ENCODE results near the gene CENPT.
"Not testable (repeated sequence)": the region's sequence is repeated elsewhere in the genome, so short reads cannot be mapped to it uniquely, and the experiment has no call there.

CENPT gene

GRCh38 chr16:67864594-67864993, 17.1 kb upstream of the CENPT start:
- Histone ChIP-seq H3K27me3 (replicated peaks; ENCODE audit: control insufficient read depth, insufficient read depth, low read length, poor library complexity, severe bottlenecking) (no peaks in the 10 kb centered on the region), H3K27ac (ENCODE audit: insufficient read depth, low read length, poor library complexity, severe bottlenecking) (no peak overlapping the region), H3K4me3 (ENCODE audit: insufficient read depth, low read depth, low read length, poor library complexity, severe bottlenecking) (no peak overlapping the region), H3K36me3 (ENCODE audit: control insufficient read depth, insufficient read depth, low read length) (peaks cover 31% of the 10 kb centered on the region), H3K9me3 (ENCODE audit: control insufficient read depth, low read length) (no peaks in the 10 kb centered on the region), H3K4me1 (ENCODE audit: control insufficient read depth, insufficient read depth, low read length, poor library complexity, severe bottlenecking) (no peaks in the 10 kb centered on the region)
- no peak for DNase-seq

GRCh38 chr16:67864044-67864443, 16.6 kb upstream of the CENPT start:
- H3K27ac ChIP-seq (ENCODE audit: insufficient read depth, low read length, poor library complexity, severe bottlenecking); DNase-seq; H3K27me3 ChIP-seq (replicated peaks; ENCODE audit: control insufficient read depth, insufficient read depth, low read length, poor library complexity, severe bottlenecking); H3K4me1 ChIP-seq (ENCODE audit: control insufficient read depth, insufficient read depth, low read length, poor library complexity, severe bottlenecking); H3K9me3 ChIP-seq (ENCODE audit: control insufficient read depth, low read length); H3K4me3 ChIP-seq (ENCODE audit: insufficient read depth, low read depth, low read length, poor library complexity, severe bottlenecking): not testable (repeated sequence)
- H3K36me3 ChIP-seq (ENCODE audit: control insufficient read depth, insufficient read depth, low read length), result peaks cover 30% of the 10 kb centered on the region

GRCh38 chr16:67862623-67863583, 15.4 kb upstream of the CENPT start:
- Histone ChIP-seq H3K4me1 (ENCODE audit: control insufficient read depth, insufficient read depth, low read length, poor library complexity, severe bottlenecking) (peaks cover 2% of the 10 kb centered on the region), H3K4me3 (ENCODE audit: insufficient read depth, low read depth, low read length, poor library complexity, severe bottlenecking) (no peak overlapping the region), H3K9me3 (ENCODE audit: control insufficient read depth, low read length) (no peaks in the 10 kb centered on the region), H3K27ac (ENCODE audit: insufficient read depth, low read length, poor library complexity, severe bottlenecking) (no peak overlapping the region), H3K27me3 (replicated peaks; ENCODE audit: control insufficient read depth, insufficient read depth, low read length, poor library complexity, severe bottlenecking) (no peaks in the 10 kb centered on the region), H3K36me3 (ENCODE audit: control insufficient read depth, insufficient read depth, low read length) (peaks cover 19% of the 10 kb centered on the region)
- no peak for DNase-seq

GRCh38 chr16:67861877-67862276, 14.4 kb upstream of the CENPT start:
- H3K4me3 ChIP-seq (ENCODE audit: insufficient read depth, low read depth, low read length, poor library complexity, severe bottlenecking), result no peak overlapping the region
- peaks cover 17% of the 10 kb centered on the region for H3K36me3 ChIP-seq (ENCODE audit: control insufficient read depth, insufficient read depth, low read length)
- no peak for DNase-seq
- H3K27ac ChIP-seq (ENCODE audit: insufficient read depth, low read length, poor library complexity, severe bottlenecking), result no peak overlapping the region
- no peaks in the 10 kb centered on the region for H3K9me3 ChIP-seq (ENCODE audit: control insufficient read depth, low read length)
- H3K4me1 ChIP-seq (ENCODE audit: control insufficient read depth, insufficient read depth, low read length, poor library complexity, severe bottlenecking), result peaks cover 7% of the 10 kb centered on the region
- no peaks in the 10 kb centered on the region for H3K27me3 ChIP-seq (replicated peaks; ENCODE audit: control insufficient read depth, insufficient read depth, low read length, poor library complexity, severe bottlenecking)

- Histone ChIP-seq H3K4me1 (ENCODE audit: control insufficient read depth, insufficient read depth, low read length, poor library complexity, severe bottlenecking) (peaks cover 7% of the 10 kb centered on the region), H3K27me3 (replicated peaks; ENCODE audit: control insufficient read depth, insufficient read depth, low read length, poor library complexity, severe bottlenecking) (no peaks in the 10 kb centered on the region), H3K4me3 (ENCODE audit: insufficient read depth, low read depth, low read length, poor library complexity, severe bottlenecking) (no peak overlapping the region), H3K9me3 (ENCODE audit: control insufficient read depth, low read length) (no peaks in the 10 kb centered on the region), H3K36me3 (ENCODE audit: control insufficient read depth, insufficient read depth, low read length) (peaks cover 17% of the 10 kb centered on the region), H3K27ac (ENCODE audit: insufficient read depth, low read length, poor library complexity, severe bottlenecking) (no peak overlapping the region)
- no peak for DNase-seq
Measured at GRCh38 chr16:67860589-67861398, 13.3 kb upstream of the CENPT start.

GRCh38 chr16:67858500-67858899, 11.0 kb upstream of the CENPT start:
- H3K27ac ChIP-seq (ENCODE audit: insufficient read depth, low read length, poor library complexity, severe bottlenecking), result peak overlapping the region; percentile 48
- H3K36me3 ChIP-seq (ENCODE audit: control insufficient read depth, insufficient read depth, low read length), result peaks cover 7% of the 10 kb centered on the region
- H3K9me3 ChIP-seq (ENCODE audit: control insufficient read depth, low read length), result no peaks in the 10 kb centered on the region
- no peaks in the 10 kb centered on the region for H3K27me3 ChIP-seq (replicated peaks; ENCODE audit: control insufficient read depth, insufficient read depth, low read length, poor library complexity, severe bottlenecking)
- no peak overlapping the region for H3K4me3 ChIP-seq (ENCODE audit: insufficient read depth, low read depth, low read length, poor library complexity, severe bottlenecking)
- peaks cover 7% of the 10 kb centered on the region for H3K4me1 ChIP-seq (ENCODE audit: control insufficient read depth, insufficient read depth, low read length, poor library complexity, severe bottlenecking)
- DNase-seq, result no peak

GRCh38 chr16:67857547-67858233, 10.2 kb upstream of the CENPT start:
- Histone ChIP-seq H3K27ac (ENCODE audit: insufficient read depth, low read length, poor library complexity, severe bottlenecking) (peak overlapping the region; percentile 55), H3K9me3 (ENCODE audit: control insufficient read depth, low read length) (no peaks in the 10 kb centered on the region), H3K36me3 (ENCODE audit: control insufficient read depth, insufficient read depth, low read length) (peaks cover 7% of the 10 kb centered on the region), H3K27me3 (replicated peaks; ENCODE audit: control insufficient read depth, insufficient read depth, low read length, poor library complexity, severe bottlenecking) (no peaks in the 10 kb centered on the region), H3K4me3 (ENCODE audit: insufficient read depth, low read depth, low read length, poor library complexity, severe bottlenecking) (no peak overlapping the region), H3K4me1 (ENCODE audit: control insufficient read depth, insufficient read depth, low read length, poor library complexity, severe bottlenecking) (peaks cover 7% of the 10 kb centered on the region)
- peak; percentile 31 to 46 (median 44) for DNase-seq

GRCh38 chr16:67856927-67857546, 9.5 kb upstream of the CENPT start:
- Histone ChIP-seq H3K27me3 (replicated peaks; ENCODE audit: control insufficient read depth, insufficient read depth, low read length, poor library complexity, severe bottlenecking) (no peaks in the 10 kb centered on the region), H3K36me3 (ENCODE audit: control insufficient read depth, insufficient read depth, low read length) (peaks cover 7% of the 10 kb centered on the region), H3K4me3 (ENCODE audit: insufficient read depth, low read depth, low read length, poor library complexity, severe bottlenecking) (no peak overlapping the region), H3K9me3 (ENCODE audit: control insufficient read depth, low read length) (no peaks in the 10 kb centered on the region), H3K4me1 (ENCODE audit: control insufficient read depth, insufficient read depth, low read length, poor library complexity, severe bottlenecking) (peaks cover 7% of the 10 kb centered on the region), H3K27ac (ENCODE audit: insufficient read depth, low read length, poor library complexity, severe bottlenecking) (peak overlapping the region; percentile 55)
- DNase-seq, result no peak

GRCh38 chr16:67855789-67856188, 8.3 kb upstream of the CENPT start:
- DNase-seq, result no peak
- Histone ChIP-seq H3K27me3 (replicated peaks; ENCODE audit: control insufficient read depth, insufficient read depth, low read length, poor library complexity, severe bottlenecking) (no peaks in the 10 kb centered on the region), H3K36me3 (ENCODE audit: control insufficient read depth, insufficient read depth, low read length) (peaks cover 3% of the 10 kb centered on the region), H3K27ac (ENCODE audit: insufficient read depth, low read length, poor library complexity, severe bottlenecking) (no peak overlapping the region), H3K4me3 (ENCODE audit: insufficient read depth, low read depth, low read length, poor library complexity, severe bottlenecking) (no peak overlapping the region), H3K4me1 (ENCODE audit: control insufficient read depth, insufficient read depth, low read length, poor library complexity, severe bottlenecking) (peaks cover 7% of the 10 kb centered on the region), H3K9me3 (ENCODE audit: control insufficient read depth, low read length) (no peaks in the 10 kb centered on the region)
